AG04450 (cell line): ENCODE data around the gene GIT1. TPM values are rescaled to one million over a fixed set of nuclear protein-coding genes. Genes with fewer than 3 reads are reported as not detected.

Experiments used
- CTCF ChIA-PET: fragments of 300-600, 350-600 bp; formaldehyde crosslinking; extraction: SDS; loops from one replicate; lab custom pipeline; 2022; ENCODE audit warnings: antibody characterized with exemption, inconsistent platforms; lab: Charles Lee
- POLR2A ChIA-PET: fragments of 350-600 bp; formaldehyde crosslinking; extraction: SDS; loops from one replicate; lab custom pipeline; 2021; ENCODE audit warnings: antibody characterized with exemption, inconsistent platforms; lab: Yijun Ruan, JAX
- DNase-seq: peaks from one replicate; pipeline ENCODE4 v3.0.0-alpha.2; 2011; ENCODE audit warnings: low read depth, low spot score
- H3K27ac ChIP-seq: one replicate; pipeline ENCODE4 v1.5.1; 2012; ENCODE audit warnings: low read depth, low read length, control low read depth
- H3K27me3 ChIP-seq: one replicate; pipeline ENCODE4 v1.6.0; 2012; ENCODE audit warnings: low read length; ENCODE audit not compliant: control insufficient read depth, insufficient read depth
- H3K4me3 ChIP-seq: 2 replicates; pipeline ENCODE4 v1.5.1; 2011; ENCODE audit warnings: mild to moderate bottlenecking, low read depth, low read length, control low read depth
- H3K9me3 ChIP-seq: 2 replicates; pipeline ENCODE4 v1.5.1; 2012; ENCODE audit warnings: low read length; ENCODE audit not compliant: control insufficient read depth, insufficient read depth
- polyA plus RNA-seq: library from polyadenylated mRNA; depleted of rRNA; stranded (reverse); fragments of >200 nt; gene quantifications from 2 replicates; pipeline ENCODE4 v1.2.3, GENCODE V29; 2011
- TF ChIP-seq, protein P1 (sequence below): IDR thresholded peaks from 2 replicates; pipeline ENCODE4 v1.5.1; 2011; ENCODE audit warnings: low read depth, low read length, control low read depth, inconsistent platforms

GIT1 gene
- polyA plus RNA-seq, 1 experiment = 20.7 TPM

DNA sequence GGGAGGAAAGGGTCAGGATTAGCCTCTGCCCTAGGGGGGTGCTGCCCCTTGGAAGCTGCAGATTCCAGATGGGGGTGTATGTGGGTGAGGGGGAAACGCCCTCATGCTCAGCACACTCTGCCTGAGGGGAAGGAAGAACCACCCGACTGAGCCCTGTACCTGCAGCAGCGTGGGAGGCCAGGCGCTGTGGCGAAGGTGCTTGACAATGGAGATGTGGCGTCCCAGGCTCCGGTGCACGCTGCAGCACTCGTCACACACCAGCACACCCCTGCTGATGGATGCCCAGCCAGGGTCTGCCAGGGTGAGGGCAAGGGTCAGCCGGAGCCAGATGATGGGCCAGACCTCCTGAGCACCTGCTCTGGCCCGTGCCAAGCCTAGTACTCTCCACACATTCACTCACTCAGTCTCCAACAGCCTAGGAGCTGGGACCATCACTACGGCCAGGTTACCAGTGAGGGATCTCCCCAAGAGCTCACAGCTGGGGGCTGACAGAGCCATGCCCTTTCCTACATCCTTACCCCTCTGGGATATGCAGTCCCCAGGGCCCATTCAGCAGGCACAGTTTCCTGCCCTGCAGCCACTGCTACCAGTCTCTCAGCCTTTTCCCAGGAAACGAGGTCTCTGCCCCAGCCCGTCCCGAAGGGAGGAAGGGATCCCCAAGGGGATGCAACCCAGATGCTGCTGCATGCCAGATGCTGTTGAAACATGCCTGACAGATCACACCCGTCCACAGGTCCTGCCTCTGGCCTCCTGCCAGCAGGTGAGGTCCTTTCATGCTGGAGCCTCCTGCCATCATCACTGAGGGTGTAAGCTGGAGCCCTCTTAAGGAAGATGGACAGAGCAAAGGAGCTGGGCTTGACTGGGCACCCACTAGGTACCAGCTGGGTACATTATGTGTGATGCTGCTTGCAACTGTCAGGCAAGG lies 5.9 kb downstream of the GIT1 start:
- Histone ChIP-seq H3K27ac (no peak overlapping the region), H3K9me3 (peaks cover 3% of the 10 kb centered on the region; the same call in 1 of the 2 replicates), H3K27me3 (no peaks in the 10 kb centered on the region), H3K4me3 (no peak overlapping the region)
- ChIA-PET POLR2A (interaction anchor here (0.8 kb wide), 1 partner anchor 30 kb away, joined by 4 read pairs; no protein-coding TSS in a partner anchor), CTCF (no interaction called here)
- TF ChIP-seq, protein P1, sequence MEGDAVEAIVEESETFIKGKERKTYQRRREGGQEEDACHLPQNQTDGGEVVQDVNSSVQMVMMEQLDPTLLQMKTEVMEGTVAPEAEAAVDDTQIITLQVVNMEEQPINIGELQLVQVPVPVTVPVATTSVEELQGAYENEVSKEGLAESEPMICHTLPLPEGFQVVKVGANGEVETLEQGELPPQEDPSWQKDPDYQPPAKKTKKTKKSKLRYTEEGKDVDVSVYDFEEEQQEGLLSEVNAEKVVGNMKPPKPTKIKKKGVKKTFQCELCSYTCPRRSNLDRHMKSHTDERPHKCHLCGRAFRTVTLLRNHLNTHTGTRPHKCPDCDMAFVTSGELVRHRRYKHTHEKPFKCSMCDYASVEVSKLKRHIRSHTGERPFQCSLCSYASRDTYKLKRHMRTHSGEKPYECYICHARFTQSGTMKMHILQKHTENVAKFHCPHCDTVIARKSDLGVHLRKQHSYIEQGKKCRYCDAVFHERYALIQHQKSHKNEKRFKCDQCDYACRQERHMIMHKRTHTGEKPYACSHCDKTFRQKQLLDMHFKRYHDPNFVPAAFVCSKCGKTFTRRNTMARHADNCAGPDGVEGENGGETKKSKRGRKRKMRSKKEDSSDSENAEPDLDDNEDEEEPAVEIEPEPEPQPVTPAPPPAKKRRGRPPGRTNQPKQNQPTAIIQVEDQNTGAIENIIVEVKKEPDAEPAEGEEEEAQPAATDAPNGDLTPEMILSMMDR = no peak
- no peak for DNase-seq

DNA sequence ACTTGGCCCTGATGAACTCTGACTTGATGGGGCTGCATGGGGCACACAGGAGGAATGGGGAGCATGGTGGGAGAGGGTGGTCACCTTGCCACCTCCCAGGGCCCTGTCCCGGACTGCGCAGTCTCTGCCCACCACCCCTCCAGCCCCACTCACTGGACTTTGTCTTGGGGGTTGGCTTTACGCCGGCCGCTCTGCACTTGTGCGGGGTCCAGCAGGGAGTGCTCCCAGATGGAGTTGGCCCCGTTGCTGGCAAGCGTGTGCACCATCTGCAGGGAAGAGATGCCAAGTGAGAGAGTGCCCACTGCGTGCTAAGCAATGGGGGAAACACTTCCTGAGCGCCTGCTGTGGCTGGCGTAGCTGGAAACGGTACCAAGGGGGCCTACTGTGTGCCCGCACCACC lies 6.7 kb downstream of the GIT1 start:
- peaks cover 3% of the 10 kb centered on the region; the same call in 1 of the 2 replicates for H3K9me3 ChIP-seq
- H3K4me3 ChIP-seq = no peak overlapping the region
- H3K27ac ChIP-seq = no peak overlapping the region
- no peaks in the 10 kb centered on the region for H3K27me3 ChIP-seq
- DNase-seq = no peak
- ChIA-PET CTCF (no interaction called here), POLR2A (interaction anchor here (0.8 kb wide), 1 partner anchor 31 kb away, joined by 4 read pairs; no protein-coding TSS in a partner anchor)
- TF ChIP-seq, protein P1 = no peak

DNA sequence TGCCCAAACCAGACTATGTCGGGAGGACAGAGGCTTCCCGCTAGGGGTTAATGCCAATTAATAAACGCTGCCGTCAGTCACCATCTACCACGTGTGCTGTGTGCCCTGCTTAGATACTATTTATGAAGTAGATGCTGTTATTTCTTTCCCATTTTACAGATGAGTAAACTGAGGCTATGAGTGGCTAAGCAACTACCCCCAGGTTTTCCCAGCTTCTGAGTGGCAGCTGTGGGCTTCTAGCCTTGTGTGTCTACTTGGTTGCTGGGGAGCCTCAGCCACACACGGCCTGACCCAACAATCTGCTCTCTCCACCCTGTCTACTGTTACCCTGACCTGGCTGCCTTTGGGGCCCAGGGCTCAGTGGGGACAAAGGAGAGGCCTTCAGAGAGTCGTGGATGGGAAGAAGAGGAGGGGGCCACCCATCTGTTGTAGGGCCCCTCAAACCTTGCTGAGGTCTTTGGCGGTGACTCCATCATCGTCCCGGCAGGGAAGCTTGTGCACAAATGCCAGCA lies 7.1 kb downstream of the GIT1 start:
- no peak overlapping the region for H3K4me3 ChIP-seq
- H3K9me3 ChIP-seq = peaks cover 3% of the 10 kb centered on the region; the same call in 1 of the 2 replicates
- H3K27me3 ChIP-seq = no peaks in the 10 kb centered on the region
- ChIA-PET CTCF (interaction anchor here (1.2 to 4.6 kb wide), 5 partner anchors 9 to 514 kb away, joined by 3 to 23 read pairs (median 8); partner anchors contain the start of genes ANKRD13B and TP53I13), POLR2A (interaction anchor here (0.8 kb wide), 1 partner anchor 31 kb away, joined by 4 read pairs; no protein-coding TSS in a partner anchor)
- TF ChIP-seq, protein P1 = no peak
- H3K27ac ChIP-seq = no peak overlapping the region
- DNase-seq = no peak

DNA sequence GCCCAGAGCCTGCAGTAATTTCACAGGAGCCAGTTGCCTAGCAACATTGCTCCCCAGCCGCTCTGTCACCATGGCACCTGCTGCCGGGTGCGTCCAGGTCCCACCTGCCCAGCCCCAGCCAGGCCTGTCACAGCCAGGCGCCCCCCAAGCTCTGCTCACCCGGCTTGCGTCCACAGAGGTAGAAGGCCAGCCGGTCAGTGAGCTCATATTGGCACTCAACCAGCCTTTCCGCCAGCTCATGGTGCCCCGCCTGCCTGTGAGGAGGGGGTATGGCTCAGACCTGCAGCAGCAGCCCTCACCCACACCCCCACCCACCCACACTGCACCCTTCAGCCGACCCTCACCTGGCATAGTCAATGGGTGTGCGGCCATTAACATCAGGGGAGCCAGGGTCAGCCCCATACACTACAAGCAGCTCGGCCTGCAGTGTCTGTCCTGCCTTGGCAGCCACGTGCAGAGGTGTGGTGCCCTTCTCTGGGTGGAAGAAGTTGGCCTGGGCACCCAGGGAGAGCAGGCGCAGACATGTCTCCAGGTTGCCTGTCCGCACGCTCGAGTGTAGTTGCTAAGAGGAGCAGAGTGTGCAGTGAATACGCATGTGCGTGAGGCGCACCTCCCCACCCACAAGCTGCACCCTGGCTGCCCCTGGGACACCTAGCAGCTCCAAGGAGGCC lies 7.7 kb downstream of the GIT1 start:
- no peak overlapping the region for H3K27ac ChIP-seq
- TF ChIP-seq, protein P1 = no peak
- no peak for DNase-seq
- no peak overlapping the region for H3K4me3 ChIP-seq
- no peaks in the 10 kb centered on the region for H3K27me3 ChIP-seq
- POLR2A ChIA-PET = no interaction called here
- CTCF ChIA-PET = interaction anchor here (0.9 to 4.6 kb wide), 13 partner anchors 9 to 514 kb away, joined by 3 to 36 read pairs (median 7); partner anchors contain the start of genes ANKRD13B and TP53I13
- peaks cover 3% of the 10 kb centered on the region; the same call in 1 of the 2 replicates for H3K9me3 ChIP-seq
